H1 (cell line): ENCODE measurements around the gene CRY1.

ENCODE experiments used
- CTCF ChIP-seq, 3 experiments: IDR thresholded peaks; 1 replicate in 2 of 3; 2 replicates in 1 of 3; pipeline versions ENCODE4 v1.5.1 to v1.6.1; 2011; ENCODE audit warnings: low read length in 3 of 3, mild to moderate bottlenecking in 3 of 3, inconsistent platforms in 2 of 3, low read depth in 1 of 3, moderate library complexity in 1 of 3; ENCODE audit not compliant: insufficient read depth in 1 of 3; ENCODE audit errors: control extremely low read depth in 1 of 3
- EZH2 ChIP-seq: fragments of 200-600 bp; sonication (generic); IDR thresholded peaks from 2 replicates; pipeline ENCODE4 v1.7.1; 2012; ENCODE audit warnings: low read depth, mild to moderate bottlenecking, moderate library complexity, low read length, inconsistent platforms; ENCODE audit not compliant: severe bottlenecking
- KDM4A ChIP-seq: IDR thresholded peaks from one replicate; pipeline ENCODE4 v1.7.1; 2012; ENCODE audit warnings: low read depth, mild to moderate bottlenecking, moderate library complexity, low read length, inconsistent platforms; ENCODE audit not compliant: severe bottlenecking
- KDM5A ChIP-seq: fragments of 200-600 bp; IDR thresholded peaks from 2 replicates; pipeline ENCODE4 v1.7.1; 2012; ENCODE audit warnings: mild to moderate bottlenecking, low read length, inconsistent platforms, mixed read lengths
- POLR2A ChIP-seq, 2 experiments: IDR thresholded peaks; 1 replicate in 1 of 2; 2 replicates in 1 of 2; pipeline ENCODE4 v1.6.1; 2011; ENCODE audit warnings: low read depth in 2 of 2, low read length in 2 of 2, mild to moderate bottlenecking in 2 of 2; ENCODE audit errors: control extremely low read depth in 1 of 2
- POLR2AphosphoS5 ChIP-seq: IDR thresholded peaks from 2 replicates; pipeline ENCODE4 v1.6.1; 2011; ENCODE audit warnings: low read depth, low read length
- TCF12 ChIP-seq: IDR thresholded peaks from 2 replicates; pipeline ENCODE4 v1.6.1; 2011; ENCODE audit warnings: low read depth, mild to moderate bottlenecking, low read length
- ZNF274 ChIP-seq: IDR thresholded peaks from 2 replicates; pipeline ENCODE4 v1.7.0; 2012; ENCODE audit warnings: low read length, borderline replicate concordance; ENCODE audit errors: extremely low read depth
- TF ChIP-seq, protein P1 (sequence below): IDR thresholded peaks from 2 replicates; pipeline ENCODE4 v1.6.1; 2012; ENCODE audit warnings: inconsistent platforms
- TF ChIP-seq, protein P2 (sequence below): IDR thresholded peaks from 2 replicates; pipeline ENCODE4 v1.6.1; 2011; ENCODE audit warnings: low read length, improper control_type of control experiment

DNA sequence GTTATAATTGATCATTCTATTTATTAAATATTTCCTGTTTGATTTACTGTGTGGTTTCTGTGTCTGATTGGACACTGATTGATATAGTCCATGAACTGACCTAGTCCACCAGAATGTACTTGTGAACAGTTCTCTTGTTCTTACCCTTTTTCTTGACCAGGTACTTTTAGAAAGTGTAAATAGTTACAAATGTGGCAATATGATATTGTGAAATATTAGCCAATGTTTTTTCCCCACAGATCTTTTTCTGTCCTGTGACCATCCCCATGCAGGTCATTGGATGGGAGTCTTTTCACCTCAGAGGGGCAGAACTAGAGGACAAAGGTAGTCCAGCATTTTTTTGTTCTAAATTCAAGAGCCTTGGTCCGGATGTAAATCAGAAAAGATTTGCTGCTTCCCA, 8.3 kb upstream of the CRY1 start:
- TF ChIP-seq ZNF274, result no peak
- TF ChIP-seq POLR2AphosphoS5, result no peak
- TF ChIP-seq EZH2, result no peak
- no peak for TF ChIP-seq CTCF (IDR thresholded peaks at IDR 0.05; ENCODE audit: control extremely low read depth in 1 of 3, insufficient read depth in 1 of 3, low read depth in 1 of 3, low read length in 3 of 3)
- no peak for TF ChIP-seq POLR2A (IDR thresholded peaks at IDR 0.05; ENCODE audit: control extremely low read depth in 1 of 2, low read depth in 2 of 2, low read length in 2 of 2)
- TF ChIP-seq, protein P1, sequence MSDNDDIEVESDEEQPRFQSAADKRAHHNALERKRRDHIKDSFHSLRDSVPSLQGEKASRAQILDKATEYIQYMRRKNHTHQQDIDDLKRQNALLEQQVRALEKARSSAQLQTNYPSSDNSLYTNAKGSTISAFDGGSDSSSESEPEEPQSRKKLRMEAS, result no peak
- no peak for TF ChIP-seq TCF12
- no peak for TF ChIP-seq KDM5A
- TF ChIP-seq KDM4A, result no peak
- TF ChIP-seq, protein P2, sequence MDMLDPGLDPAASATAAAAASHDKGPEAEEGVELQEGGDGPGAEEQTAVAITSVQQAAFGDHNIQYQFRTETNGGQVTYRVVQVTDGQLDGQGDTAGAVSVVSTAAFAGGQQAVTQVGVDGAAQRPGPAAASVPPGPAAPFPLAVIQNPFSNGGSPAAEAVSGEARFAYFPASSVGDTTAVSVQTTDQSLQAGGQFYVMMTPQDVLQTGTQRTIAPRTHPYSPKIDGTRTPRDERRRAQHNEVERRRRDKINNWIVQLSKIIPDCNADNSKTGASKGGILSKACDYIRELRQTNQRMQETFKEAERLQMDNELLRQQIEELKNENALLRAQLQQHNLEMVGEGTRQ, result no peak
